GM12872 (cell line): ENCODE data around the gene ASB15.

Experiments used
- CTCF ChIP-seq: IDR thresholded peaks from 3 replicates; pipeline ENCODE4 v1.5.1; 2011; ENCODE audit warnings: low read depth, mild to moderate bottlenecking, low read length, moderate library complexity; ENCODE audit not compliant: insufficient read depth

The ASB15 gene

GRCh38 chr7:123673137-123673732, 71.6 kb downstream of the ASB15 start:
- no peak for TF ChIP-seq CTCF

- TF ChIP-seq CTCF: no peak
Observed at GRCh38 chr7:123673752-123674398, 72.3 kb downstream of the ASB15 start.

GRCh38 chr7:123674399-123675180, 73.0 kb downstream of the ASB15 start:
- TF ChIP-seq CTCF: no peak

GRCh38 chr7:123675181-123675473, 73.5 kb downstream of the ASB15 start:
- TF ChIP-seq CTCF: no peak

GRCh38 chr7:123677061-123677715, 75.6 kb downstream of the ASB15 start:
- no peak for TF ChIP-seq CTCF

- no peak for TF ChIP-seq CTCF
Observed at GRCh38 chr7:123679614-123680013, 78.0 kb downstream of the ASB15 start.

- TF ChIP-seq CTCF: no peak
Observed at GRCh38 chr7:123680580-123680979, 79.0 kb downstream of the ASB15 start.
